ACC112 (cell line): Measurements from ENCODE around the gene WWTR1.

Experiments used
- H2AFZ ChIP-seq: fragments of 200-600 bp; sonication (generic); one replicate; pipeline ENCODE4 v1.6.0; 2017; ENCODE audit warnings: antibody characterized with exemption, low read length; ENCODE audit not compliant: unreplicated experiment
- H3K27ac ChIP-seq: fragments of 200-600 bp; sonication (generic); 2 replicates; pipeline ENCODE4 v1.5.1; 2014; ENCODE audit warnings: low read depth, mild to moderate bottlenecking, antibody characterized with exemption, low read length, moderate library complexity
- H3K27me3 ChIP-seq: fragments of 200-600 bp; sonication (generic); 2 replicates; pipeline ENCODE4 v1.6.1; 2014; ENCODE audit warnings: mild to moderate bottlenecking, antibody characterized with exemption, low read length, moderate library complexity, mixed read lengths; ENCODE audit not compliant: insufficient read depth
- H3K36me3 ChIP-seq: fragments of 200-600 bp; sonication (generic); 2 replicates; pipeline ENCODE4 v1.6.1; 2016; ENCODE audit warnings: mild to moderate bottlenecking, antibody characterized with exemption, low read length, moderate library complexity, mixed read lengths; ENCODE audit not compliant: insufficient read depth
- H3K4me1 ChIP-seq: fragments of 200-600 bp; sonication (generic); one replicate; pipeline ENCODE4 v1.6.1; 2016; ENCODE audit warnings: low read length, mixed read lengths; ENCODE audit not compliant: insufficient read depth, unreplicated experiment, control insufficient read depth
- H3K4me3 ChIP-seq: fragments of 200-600 bp; sonication (generic); 2 replicates; pipeline ENCODE4 v1.5.1; 2014; ENCODE audit warnings: mild to moderate bottlenecking, low read depth, low read length
- H3K79me2 ChIP-seq: fragments of 200-600 bp; sonication (generic); one replicate; pipeline ENCODE4 v1.6.0; 2016; ENCODE audit warnings: low read length; ENCODE audit not compliant: control insufficient read depth, unreplicated experiment, insufficient read depth

The WWTR1 gene

DNA sequence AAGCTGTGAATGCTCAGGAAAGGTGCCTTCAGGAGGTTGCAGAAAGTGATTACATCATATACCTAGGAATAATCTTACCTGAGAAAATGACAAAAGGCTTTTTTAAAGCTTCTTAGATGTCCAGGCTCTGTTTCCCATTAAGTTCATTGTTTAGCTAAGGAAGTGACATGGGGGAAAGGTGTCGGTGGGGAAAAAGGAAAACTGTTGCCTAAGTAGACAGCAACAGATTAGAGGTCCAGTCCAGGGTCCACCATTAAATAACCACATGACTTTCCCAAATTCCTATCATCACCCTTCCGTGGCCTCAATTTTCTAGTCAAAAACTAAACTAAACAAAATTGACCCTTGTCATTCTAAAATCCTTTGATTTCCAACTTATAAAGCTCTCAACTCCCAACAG lies 4.3 kb downstream of the WWTR1 start:
- Histone ChIP-seq H3K27ac (peak overlapping the region; percentile 23), H3K79me2 (peaks cover 78% of the 10 kb centered on the region), H3K4me3 (peak overlapping the region; percentile 37), H2AFZ (no peak overlapping the region), H3K27me3 (no peaks in the 10 kb centered on the region), H3K4me1 (peaks cover 34% of the 10 kb centered on the region), H3K36me3 (peaks cover 30% of the 10 kb centered on the region)

DNA sequence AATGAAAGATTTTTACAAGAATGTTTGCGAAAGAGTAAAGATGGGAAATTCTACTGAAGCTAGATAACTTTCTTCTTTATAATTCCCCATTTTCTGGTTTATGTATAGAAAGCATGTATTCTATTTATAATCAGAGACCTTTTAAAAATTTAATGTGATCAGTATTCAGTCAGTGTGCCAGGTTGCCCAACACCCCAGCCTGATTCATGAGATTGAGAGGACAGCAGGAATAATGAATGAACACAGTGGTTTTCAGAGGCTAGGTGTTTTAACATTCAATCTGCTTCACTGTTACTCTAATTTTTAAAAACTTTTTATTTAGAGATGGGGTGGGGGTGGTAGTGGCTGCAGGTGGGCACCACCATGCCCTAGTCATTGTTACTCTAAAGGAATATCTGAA lies 4.7 kb downstream of the WWTR1 start:
- H3K4me1 ChIP-seq, result peaks cover 38% of the 10 kb centered on the region
- peak overlapping the region; percentile 37 for H3K4me3 ChIP-seq
- H3K27ac ChIP-seq, result no peak overlapping the region; the same call in 1 of the 2 replicates
- H3K79me2 ChIP-seq, result peaks cover 82% of the 10 kb centered on the region
- H3K36me3 ChIP-seq, result peaks cover 31% of the 10 kb centered on the region
- no peaks in the 10 kb centered on the region for H3K27me3 ChIP-seq
- H2AFZ ChIP-seq, result no peak overlapping the region

DNA sequence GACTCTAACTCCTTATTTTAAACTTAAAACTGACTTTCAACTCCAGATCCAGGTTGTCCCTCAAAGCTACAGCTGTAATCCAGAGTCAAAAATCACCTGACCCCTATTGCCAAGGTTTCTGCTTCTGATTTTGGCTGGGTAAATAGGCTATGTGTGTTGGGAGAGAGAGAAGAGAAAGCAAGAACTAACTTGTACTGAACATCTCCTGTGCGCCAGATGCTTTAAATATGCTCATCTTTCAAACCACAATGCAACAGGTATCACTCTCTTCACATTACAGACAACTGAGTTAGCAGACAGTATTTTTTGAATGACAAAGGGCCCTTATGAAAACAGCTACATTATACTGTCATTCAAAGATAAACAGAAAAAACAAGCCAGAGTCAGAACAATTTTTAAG lies 7.0 kb downstream of the WWTR1 start:
- Histone ChIP-seq H3K79me2 (peaks cover 85% of the 10 kb centered on the region), H3K4me3 (no peak overlapping the region)

DNA sequence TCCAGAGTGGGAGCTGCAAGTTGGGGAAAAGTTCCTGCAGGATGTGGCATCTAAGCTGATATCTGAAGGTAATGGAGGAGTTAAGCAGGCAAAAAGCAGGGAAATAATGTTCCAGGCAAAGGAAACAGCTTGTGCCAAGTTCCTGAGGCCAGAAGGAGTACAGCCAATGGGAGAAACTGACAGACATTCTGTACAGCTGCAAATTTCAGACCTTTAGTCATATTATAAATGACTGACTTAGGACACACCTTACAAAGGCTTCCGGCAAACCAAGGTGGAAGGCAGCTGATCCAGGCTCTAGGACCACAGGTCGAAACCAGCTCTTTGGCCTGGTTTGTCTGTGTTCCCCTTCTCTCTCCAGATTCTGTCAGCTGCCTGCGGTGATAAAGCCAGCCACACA lies 9.3 kb downstream of the WWTR1 start:
- Histone ChIP-seq H3K27ac (no peak overlapping the region; the same call in 1 of the 2 replicates), H3K79me2 (peaks cover 86% of the 10 kb centered on the region), H3K4me1 (peaks cover 41% of the 10 kb centered on the region)

More for the DNA sequence above, 7.0 kb downstream of the WWTR1 start:
- Histone ChIP-seq H3K4me1 (peaks cover 58% of the 10 kb centered on the region), H3K36me3 (peaks cover 35% of the 10 kb centered on the region), H2AFZ (no peak overlapping the region), H3K27me3 (no peaks in the 10 kb centered on the region), H3K27ac (no peak overlapping the region)

DNA sequence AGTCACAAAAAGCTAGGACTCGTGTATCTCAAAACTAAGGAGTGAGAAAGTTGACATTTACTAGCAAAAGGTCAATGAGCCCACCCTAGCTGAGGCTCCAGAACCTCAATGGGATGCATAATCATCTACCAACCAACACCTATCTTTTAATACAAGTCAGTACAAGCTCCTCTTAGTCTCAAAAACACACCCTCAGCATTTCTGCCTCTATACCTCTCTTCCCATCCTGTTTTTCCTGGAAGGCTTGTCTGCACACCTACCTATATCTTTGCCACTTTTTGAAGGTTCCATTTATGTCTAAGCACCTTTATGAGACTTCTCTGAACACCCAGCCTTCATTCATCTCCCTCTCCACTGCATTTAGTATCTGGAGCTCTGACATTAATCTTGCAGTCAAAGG lies 10.0 kb downstream of the WWTR1 start:
- peaks cover 34% of the 10 kb centered on the region for H3K4me1 ChIP-seq
- H3K79me2 ChIP-seq, result peaks cover 86% of the 10 kb centered on the region
- no peak overlapping the region for H3K27ac ChIP-seq
- no peak overlapping the region for H2AFZ ChIP-seq
- peaks cover 28% of the 10 kb centered on the region for H3K36me3 ChIP-seq
- no peaks in the 10 kb centered on the region for H3K27me3 ChIP-seq
- H3K4me3 ChIP-seq, result no peak overlapping the region

More for the DNA sequence above, 9.3 kb downstream of the WWTR1 start:
- Histone ChIP-seq H3K4me3 (no peak overlapping the region), H2AFZ (no peak overlapping the region), H3K27me3 (no peaks in the 10 kb centered on the region), H3K36me3 (peaks cover 35% of the 10 kb centered on the region)

DNA sequence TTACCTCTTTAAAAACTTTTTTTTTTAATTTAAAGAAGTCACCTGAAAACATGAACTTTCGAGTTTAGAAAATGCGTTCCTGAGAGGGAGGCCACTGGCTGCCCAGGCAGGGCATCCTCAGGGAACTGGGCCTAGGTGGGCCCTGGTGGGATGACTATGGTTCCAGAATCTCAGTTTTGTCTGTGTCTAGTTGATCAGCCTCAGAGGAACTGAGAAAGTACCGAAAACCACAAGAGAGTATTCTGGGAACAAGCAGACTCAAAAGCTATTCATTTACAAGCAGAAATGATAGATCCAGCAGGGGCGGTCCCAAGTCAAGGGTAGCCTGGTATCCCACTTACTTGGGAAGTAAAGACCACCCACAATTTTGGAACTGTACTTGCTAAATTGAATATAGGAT lies 10.5 kb downstream of the WWTR1 start:
- Histone ChIP-seq H3K4me1 (peaks cover 32% of the 10 kb centered on the region), H3K79me2 (peaks cover 85% of the 10 kb centered on the region), H2AFZ (no peak overlapping the region), H3K27ac (no peak overlapping the region), H3K4me3 (no peak overlapping the region), H3K27me3 (no peaks in the 10 kb centered on the region), H3K36me3 (peaks cover 26% of the 10 kb centered on the region)

DNA sequence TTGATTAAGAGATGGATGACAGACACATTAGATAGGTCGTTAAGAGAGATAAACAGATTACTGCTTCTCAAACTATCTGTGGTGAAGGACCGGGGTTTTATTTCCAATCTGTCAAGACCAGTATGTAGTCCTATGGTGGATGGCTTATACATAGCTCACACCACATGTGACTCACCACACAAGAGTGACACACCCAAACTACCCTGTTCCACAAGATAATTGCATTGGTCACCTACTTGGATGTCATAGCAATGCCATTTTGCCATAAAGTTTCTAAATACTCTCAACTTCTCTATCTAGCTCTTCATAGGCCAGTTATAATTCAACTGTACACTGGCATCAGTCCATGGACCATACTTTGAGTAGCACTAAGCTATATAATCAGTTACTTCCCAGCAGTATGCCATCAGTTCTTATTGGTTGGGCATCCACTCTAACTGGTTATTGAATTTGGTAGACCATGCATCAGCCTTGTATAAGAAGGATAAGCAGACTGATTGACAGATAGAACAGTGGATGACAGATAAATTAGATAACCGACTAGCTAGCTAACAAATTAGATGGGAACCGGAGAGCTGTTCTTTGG lies 11.6 kb downstream of the WWTR1 start:
- Histone ChIP-seq H3K27me3 (no peaks in the 10 kb centered on the region), H3K79me2 (peaks cover 84% of the 10 kb centered on the region), H3K36me3 (peaks cover 19% of the 10 kb centered on the region), H3K27ac (peak overlapping the region; percentile 18; the same call in 1 of the 2 replicates), H3K4me3 (no peak overlapping the region), H3K4me1 (peaks cover 31% of the 10 kb centered on the region), H2AFZ (no peak overlapping the region)

DNA sequence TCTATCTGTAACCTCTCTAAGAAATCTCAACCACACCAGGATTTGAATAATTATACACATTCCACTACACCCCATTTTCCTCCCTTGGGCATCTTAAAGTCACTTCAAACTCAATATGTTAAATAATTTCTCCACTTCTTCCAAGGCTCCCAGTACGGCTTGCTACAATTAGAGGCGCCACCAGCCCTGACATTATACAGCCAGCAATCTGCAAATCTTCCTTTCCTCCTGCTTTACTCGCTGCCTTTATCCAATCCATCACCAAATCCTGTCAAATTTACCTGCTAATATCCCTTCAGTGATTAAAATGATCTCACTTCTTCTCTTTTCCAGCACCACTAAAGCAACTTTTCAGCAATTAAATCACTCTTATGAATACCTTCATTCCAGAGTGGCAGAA lies 13.9 kb downstream of the WWTR1 start:
- no peak overlapping the region for H3K4me3 ChIP-seq
- peaks cover 84% of the 10 kb centered on the region for H3K79me2 ChIP-seq
- no peaks in the 10 kb centered on the region for H3K27me3 ChIP-seq
- no peak overlapping the region for H2AFZ ChIP-seq
- H3K4me1 ChIP-seq, result peaks cover 39% of the 10 kb centered on the region
- peaks cover 8% of the 10 kb centered on the region; the same call in 1 of the 2 replicates for H3K36me3 ChIP-seq
- no peak overlapping the region for H3K27ac ChIP-seq

DNA sequence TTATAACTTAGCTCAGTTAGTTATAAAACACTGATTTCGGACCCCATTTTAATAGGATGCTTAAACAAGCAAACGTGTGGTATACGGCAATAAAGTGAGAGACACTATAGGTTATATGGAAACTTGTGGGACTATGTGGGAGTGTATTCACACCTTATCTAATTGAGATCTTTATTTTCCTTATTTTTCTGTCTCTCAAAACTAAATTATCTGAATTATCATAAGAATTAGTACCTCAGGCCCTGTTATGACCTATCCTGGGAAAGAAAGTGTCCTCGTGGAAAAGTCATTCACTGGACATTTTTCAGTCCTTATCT lies 14.4 kb downstream of the WWTR1 start:
- peaks cover 8% of the 10 kb centered on the region; the same call in 1 of the 2 replicates for H3K36me3 ChIP-seq
- H2AFZ ChIP-seq, result no peak overlapping the region
- no peak overlapping the region for H3K4me3 ChIP-seq
- peaks cover 38% of the 10 kb centered on the region for H3K4me1 ChIP-seq
- no peak overlapping the region for H3K27ac ChIP-seq
- H3K27me3 ChIP-seq, result no peaks in the 10 kb centered on the region
- H3K79me2 ChIP-seq, result peaks cover 86% of the 10 kb centered on the region

DNA sequence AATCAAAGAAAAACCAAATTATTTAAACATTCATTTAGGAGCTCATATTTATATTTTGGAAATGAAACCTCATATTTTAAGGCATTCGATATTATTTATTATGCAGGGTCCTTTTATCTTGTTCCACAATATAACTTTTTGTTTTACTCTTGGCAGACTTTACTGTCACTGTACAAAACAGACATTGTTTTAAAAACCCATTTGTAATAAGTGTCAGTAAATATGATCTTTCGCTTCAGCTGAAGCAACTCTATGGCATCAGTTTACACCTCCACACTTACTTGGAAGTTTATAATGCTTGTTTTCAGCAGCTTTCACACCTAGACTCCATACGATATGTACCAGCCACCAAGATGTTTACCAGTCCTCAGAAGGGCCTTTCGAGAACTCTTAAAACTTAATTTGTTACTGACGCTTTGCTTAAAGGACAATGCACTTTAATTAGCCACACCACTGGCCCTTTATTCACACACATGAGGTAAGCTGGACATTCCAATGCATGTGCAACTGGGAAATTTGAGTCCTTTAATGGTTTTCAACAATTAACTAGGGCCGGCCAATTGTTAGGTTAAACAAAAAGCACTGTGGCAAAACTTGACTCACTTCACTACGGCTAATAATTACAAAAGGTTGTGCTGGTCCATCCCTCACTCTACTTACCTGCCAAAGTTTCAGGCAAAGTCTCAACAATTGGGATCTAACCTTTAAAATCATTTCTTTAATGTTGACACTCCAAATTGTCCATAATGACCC lies 16.7 kb downstream of the WWTR1 start:
- Histone ChIP-seq H3K4me3 (no peak overlapping the region), H3K4me1 (peaks cover 26% of the 10 kb centered on the region), H3K79me2 (peaks cover 81% of the 10 kb centered on the region), H3K36me3 (peaks cover 3% of the 10 kb centered on the region; the same call in 1 of the 2 replicates), H3K27me3 (no peaks in the 10 kb centered on the region), H2AFZ (no peak overlapping the region), H3K27ac (peak overlapping the region; percentile 16; the same call in 1 of the 2 replicates)

DNA sequence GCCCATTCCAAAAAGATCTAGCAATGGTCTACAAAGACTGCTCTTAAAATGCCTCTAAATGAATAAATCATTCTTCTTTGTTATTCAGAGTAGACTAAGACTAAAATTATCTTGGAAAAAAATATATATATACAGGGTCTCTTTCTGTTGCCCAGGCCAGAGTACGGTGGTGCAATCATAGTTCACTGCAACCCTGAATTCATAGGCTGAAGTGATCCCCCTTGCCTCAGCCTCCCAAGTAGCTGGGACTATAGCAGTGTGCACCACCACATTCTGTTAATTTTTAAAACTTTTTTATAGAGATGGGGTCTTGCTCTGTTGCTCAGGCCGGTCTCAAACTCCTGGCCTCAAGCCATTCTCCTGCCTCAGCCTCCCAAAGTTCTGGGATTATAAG lies 18.7 kb downstream of the WWTR1 start:
- H3K79me2 ChIP-seq, result peaks cover 84% of the 10 kb centered on the region
- H2AFZ ChIP-seq, result peak overlapping the region; percentile 91
- peak overlapping the region; percentile 73 for H3K4me3 ChIP-seq
- H3K27ac ChIP-seq, result peak overlapping the region; percentile 65
- peaks cover 4% of the 10 kb centered on the region; the same call in 1 of the 2 replicates for H3K36me3 ChIP-seq
- no peaks in the 10 kb centered on the region for H3K27me3 ChIP-seq
- peaks cover 21% of the 10 kb centered on the region for H3K4me1 ChIP-seq
